Dendritic cell treated with granulocyte-macrophage colony-stimulating factor and Interleukin-4, amounts not matched to agents 40 ng/mL and 50 ng/mL, for 4 days (primary cell): ENCODE measurements around the gene PHC1.
A peak's percentile ranks its signal among the peaks of the same experiment; 100 is the strongest.
"Not testable (repeated sequence)": the region's sequence is repeated elsewhere in the genome, so short reads cannot be mapped to it uniquely, and the experiment has no call there.

Experiments
- H3K27ac Mint-ChIP-seq: one replicate; pipeline ENCODE4 v1.8.0; 2022; ENCODE audit warnings: mild to moderate bottlenecking, mixed read lengths
- H3K27me3 Mint-ChIP-seq: one replicate; pipeline ENCODE4 v1.8.0; 2022; ENCODE audit warnings: mild to moderate bottlenecking, mixed read lengths
- H3K36me3 Mint-ChIP-seq: one replicate; pipeline ENCODE4 v1.8.0; 2022; ENCODE audit warnings: low read depth, mixed read lengths
- H3K4me1 Mint-ChIP-seq: one replicate; pipeline ENCODE4 v1.8.0; 2022; ENCODE audit warnings: low read depth, mixed read lengths
- H3K4me3 Mint-ChIP-seq: one replicate; pipeline ENCODE4 v1.8.0; 2022; ENCODE audit warnings: mild to moderate bottlenecking, moderate library complexity, mixed read lengths
- H3K9me3 Mint-ChIP-seq: one replicate; pipeline ENCODE4 v1.8.0; 2022; ENCODE audit warnings: mixed read lengths
- intact Hi-C: fragments of 100-400 bp; cut with micrococcal nuclease; formaldehyde crosslinking; loops from one replicate; pipeline ENCODE4 v1.15.0; 2022

Gene PHC1

GRCh38 chr12:8916154-8916553 lies 1.8 kb downstream of the PHC1 start:
- peaks cover 11% of the 10 kb centered on the region for H3K27me3 Mint-ChIP-seq
- intact Hi-C loops: loop anchor here (10.0 kb wide), 1 partner anchor 129 kb away; no protein-coding TSS in a partner anchor
- no peaks in the 10 kb centered on the region for H3K9me3 Mint-ChIP-seq
- H3K4me1 Mint-ChIP-seq: peaks cover 12% of the 10 kb centered on the region
- no peak overlapping the region for H3K4me3 Mint-ChIP-seq
- no peaks in the 10 kb centered on the region for H3K36me3 Mint-ChIP-seq
- H3K27ac Mint-ChIP-seq: no peak overlapping the region

- H3K4me1 Mint-ChIP-seq: peaks cover 12% of the 10 kb centered on the region
- peaks cover 7% of the 10 kb centered on the region for H3K36me3 Mint-ChIP-seq
- intact Hi-C loops: loop anchor here (10.0 kb wide), 1 partner anchor 128 kb away; no protein-coding TSS in a partner anchor
- no peak overlapping the region for H3K4me3 Mint-ChIP-seq
- H3K27ac Mint-ChIP-seq: no peak overlapping the region
- H3K27me3 Mint-ChIP-seq: peaks cover 11% of the 10 kb centered on the region
- H3K9me3 Mint-ChIP-seq: no peaks in the 10 kb centered on the region
Measured at GRCh38 chr12:8917031-8917430, 2.7 kb downstream of the PHC1 start.

GRCh38 chr12:8917751-8918150 lies 3.4 kb downstream of the PHC1 start:
- Mint-ChIP-seq H3K27ac (no peak overlapping the region), H3K4me1 (peaks cover 12% of the 10 kb centered on the region), H3K4me3 (no peak overlapping the region), H3K27me3 (peaks cover 11% of the 10 kb centered on the region), H3K9me3 (no peaks in the 10 kb centered on the region), H3K36me3 (peaks cover 13% of the 10 kb centered on the region)
- intact Hi-C loops: loop anchor here (10.0 kb wide), 1 partner anchor 127 kb away; no protein-coding TSS in a partner anchor

- not testable (repeated sequence) for H3K27me3 Mint-ChIP-seq, H3K27ac Mint-ChIP-seq, H3K4me1 Mint-ChIP-seq, H3K9me3 Mint-ChIP-seq, H3K4me3 Mint-ChIP-seq
- H3K36me3 Mint-ChIP-seq: peaks cover 13% of the 10 kb centered on the region
- intact Hi-C loops: loop anchor here (10.0 kb wide), 1 partner anchor 125 kb away; no protein-coding TSS in a partner anchor
Measured at GRCh38 chr12:8919643-8920042, 5.3 kb downstream of the PHC1 start.

GRCh38 chr12:8922544-8922943 lies 8.2 kb downstream of the PHC1 start:
- H3K9me3 Mint-ChIP-seq: no peaks in the 10 kb centered on the region
- intact Hi-C loops: no loop called here
- H3K36me3 Mint-ChIP-seq: peaks cover 13% of the 10 kb centered on the region
- no peaks in the 10 kb centered on the region for H3K27me3 Mint-ChIP-seq
- no peaks in the 10 kb centered on the region for H3K4me1 Mint-ChIP-seq
- H3K4me3 Mint-ChIP-seq: no peak overlapping the region
- no peak overlapping the region for H3K27ac Mint-ChIP-seq

GRCh38 chr12:8930655-8931323 lies 16.5 kb downstream of the PHC1 start:
- H3K4me3 Mint-ChIP-seq, H3K9me3 Mint-ChIP-seq, H3K4me1 Mint-ChIP-seq, intact Hi-C loops, H3K27me3 Mint-ChIP-seq, H3K27ac Mint-ChIP-seq: not testable (repeated sequence)
- H3K36me3 Mint-ChIP-seq: peaks cover 35% of the 10 kb centered on the region

GRCh38 chr12:8932464-8932863 lies 18.2 kb downstream of the PHC1 start:
- H3K27me3 Mint-ChIP-seq, H3K27ac Mint-ChIP-seq, H3K4me3 Mint-ChIP-seq, intact Hi-C loops, H3K9me3 Mint-ChIP-seq: not testable (repeated sequence)
- peaks cover 44% of the 10 kb centered on the region for H3K36me3 Mint-ChIP-seq
- H3K4me1 Mint-ChIP-seq: peaks cover 11% of the 10 kb centered on the region

- H3K27ac Mint-ChIP-seq, H3K4me3 Mint-ChIP-seq, intact Hi-C loops, H3K9me3 Mint-ChIP-seq, H3K27me3 Mint-ChIP-seq: not testable (repeated sequence)
- H3K4me1 Mint-ChIP-seq: peaks cover 17% of the 10 kb centered on the region
- H3K36me3 Mint-ChIP-seq: peaks cover 44% of the 10 kb centered on the region
Measured at GRCh38 chr12:8934080-8934479, 19.8 kb downstream of the PHC1 start.

GRCh38 chr12:8936735-8937134 lies 22.4 kb downstream of the PHC1 start:
- peaks cover 15% of the 10 kb centered on the region for H3K4me1 Mint-ChIP-seq
- no peaks in the 10 kb centered on the region for H3K27me3 Mint-ChIP-seq
- intact Hi-C loops: no loop called here
- H3K4me3 Mint-ChIP-seq: no peak overlapping the region
- no peaks in the 10 kb centered on the region for H3K9me3 Mint-ChIP-seq
- H3K36me3 Mint-ChIP-seq: peaks cover 45% of the 10 kb centered on the region
- H3K27ac Mint-ChIP-seq: peak overlapping the region; percentile 45

- H3K9me3 Mint-ChIP-seq, intact Hi-C loops: not testable (repeated sequence)
Measured at GRCh38 chr12:8937842-8938442, 23.6 kb downstream of the PHC1 start.

GRCh38 chr12:8941691-8942478 lies 27.6 kb downstream of the PHC1 start:
- H3K4me3 Mint-ChIP-seq: no peak overlapping the region
- no peak overlapping the region for H3K27ac Mint-ChIP-seq
- H3K9me3 Mint-ChIP-seq: no peaks in the 10 kb centered on the region
- peaks cover 23% of the 10 kb centered on the region for H3K4me1 Mint-ChIP-seq
- H3K36me3 Mint-ChIP-seq: peaks cover 63% of the 10 kb centered on the region
- H3K27me3 Mint-ChIP-seq: no peaks in the 10 kb centered on the region
- intact Hi-C loops: no loop called here

More at GRCh38 chr12:8937842-8938442, 23.6 kb downstream of the PHC1 start:
- H3K4me3 Mint-ChIP-seq, H3K27ac Mint-ChIP-seq, H3K27me3 Mint-ChIP-seq: not testable (repeated sequence)
- Mint-ChIP-seq H3K4me1 (peaks cover 12% of the 10 kb centered on the region), H3K36me3 (peaks cover 52% of the 10 kb centered on the region)

GRCh38 chr12:8943565-8944186 lies 29.4 kb downstream of the PHC1 start:
- Mint-ChIP-seq H3K27me3 (no peaks in the 10 kb centered on the region), H3K4me3 (no peak overlapping the region), H3K4me1 (peaks cover 27% of the 10 kb centered on the region), H3K27ac (no peak overlapping the region), H3K36me3 (peaks cover 66% of the 10 kb centered on the region), H3K9me3 (no peaks in the 10 kb centered on the region)
- intact Hi-C loops: no loop called here

GRCh38 chr12:8946733-8947132 lies 32.4 kb downstream of the PHC1 start:
- Mint-ChIP-seq H3K36me3 (peaks cover 74% of the 10 kb centered on the region), H3K4me3 (peak overlapping the region; percentile 49), H3K27ac (peak overlapping the region; percentile 17), H3K4me1 (peaks cover 35% of the 10 kb centered on the region), H3K9me3 (no peaks in the 10 kb centered on the region), H3K27me3 (no peaks in the 10 kb centered on the region)
- intact Hi-C loops: no loop called here

- peaks cover 65% of the 10 kb centered on the region for H3K36me3 Mint-ChIP-seq
- H3K27me3 Mint-ChIP-seq: no peaks in the 10 kb centered on the region
- H3K4me3 Mint-ChIP-seq: peak overlapping the region; percentile 93
- peaks cover 36% of the 10 kb centered on the region for H3K4me1 Mint-ChIP-seq
- H3K9me3 Mint-ChIP-seq: peaks cover 2% of the 10 kb centered on the region
- H3K27ac Mint-ChIP-seq: peak overlapping the region; percentile 17
- intact Hi-C loops: loop anchor here (2.0 kb wide), 1 partner anchor 33 kb away; the partner anchor contains the start of gene PHC1
Measured at GRCh38 chr12:8947737-8948136, 33.4 kb downstream of the PHC1 start.
